Left hindlimb (tissue), 1 donor: ENCODE data around the gene IL17RB.
A peak's percentile ranks its signal among the peaks of the same experiment; 100 is the strongest.

Experiments used
- DNase-seq: peaks from one replicate; pipeline ENCODE4 v3.0.0-alpha.2; 2018

IL17RB gene

GRCh38 chr3:53865732-53866499 lies 19.5 kb downstream of the IL17RB start:
- no peak for DNase-seq

- no peak for DNase-seq
Measured at GRCh38 chr3:53880396-53881345, 34.3 kb downstream of the IL17RB start.

- DNase-seq, result peak; percentile 94
Measured at GRCh38 chr3:53881691-53882593, 35.6 kb downstream of the IL17RB start, which contains the start of gene ACTR8. Gene ACTR8 (minus strand): TSS chr3:53882152. CDS start chr3:53882101, 51 bp downstream.

DNA sequence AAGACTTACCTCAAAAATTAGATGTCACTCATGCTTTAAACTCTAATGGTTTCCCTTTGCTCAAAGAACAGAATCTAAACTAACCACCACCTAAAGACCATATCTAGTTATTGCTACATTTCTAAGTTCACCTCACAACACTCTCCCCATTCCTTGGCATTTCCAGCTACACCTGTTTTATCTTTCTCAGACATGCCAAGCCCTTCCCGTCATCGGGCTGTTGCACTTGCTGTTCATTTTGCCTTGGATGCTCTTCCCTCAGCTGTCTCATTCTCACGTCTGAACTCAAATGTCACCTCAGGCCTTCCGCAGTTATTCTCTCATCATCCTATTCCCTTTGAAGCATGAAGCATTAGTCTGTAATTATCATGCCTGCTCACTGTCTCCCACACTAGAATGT lies 36.6 kb downstream of the IL17RB start:
- no peak for DNase-seq

DNA sequence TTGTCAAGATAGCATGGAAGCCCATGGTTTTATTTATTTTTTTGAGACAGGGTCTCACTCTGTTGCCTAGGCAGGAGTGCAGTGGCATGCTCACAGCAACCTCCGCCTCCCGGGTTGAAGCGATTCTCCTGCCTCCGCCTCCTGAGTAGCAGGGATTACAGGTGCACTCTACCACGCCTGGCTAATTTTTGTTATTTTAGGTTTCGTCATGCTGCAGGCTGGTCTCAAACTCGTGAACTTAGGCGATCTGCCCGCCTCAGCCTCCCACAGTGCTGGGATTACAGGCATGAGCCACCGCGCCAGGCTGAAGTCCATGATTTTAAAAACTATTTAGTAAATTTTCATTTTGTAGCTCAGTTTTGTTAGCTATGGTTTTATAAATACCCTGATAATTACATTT lies 38.3 kb downstream of the IL17RB start:
- no peak for DNase-seq

DNA sequence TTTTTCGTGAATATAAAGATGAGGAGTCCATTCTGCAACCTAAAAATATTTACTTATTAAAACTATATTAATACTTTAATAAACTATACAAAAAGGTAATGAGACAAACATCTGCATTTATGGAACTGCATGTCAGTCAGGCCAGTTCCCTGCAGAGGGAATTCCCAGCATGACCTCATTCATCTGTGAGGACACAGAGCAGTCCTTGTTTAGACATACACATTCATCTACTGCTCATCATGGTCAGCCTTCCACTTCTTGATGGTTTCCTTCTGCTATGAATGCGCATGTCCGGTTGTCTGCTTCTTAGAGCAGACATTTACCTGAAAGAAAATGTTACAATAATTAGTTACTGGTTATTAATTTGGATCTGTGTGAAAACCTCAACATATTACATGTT lies 38.9 kb downstream of the IL17RB start:
- DNase-seq, result no peak

GRCh38 chr3:53887446-53887845 lies 41.1 kb downstream of the IL17RB start:
- DNase-seq, result no peak

DNA sequence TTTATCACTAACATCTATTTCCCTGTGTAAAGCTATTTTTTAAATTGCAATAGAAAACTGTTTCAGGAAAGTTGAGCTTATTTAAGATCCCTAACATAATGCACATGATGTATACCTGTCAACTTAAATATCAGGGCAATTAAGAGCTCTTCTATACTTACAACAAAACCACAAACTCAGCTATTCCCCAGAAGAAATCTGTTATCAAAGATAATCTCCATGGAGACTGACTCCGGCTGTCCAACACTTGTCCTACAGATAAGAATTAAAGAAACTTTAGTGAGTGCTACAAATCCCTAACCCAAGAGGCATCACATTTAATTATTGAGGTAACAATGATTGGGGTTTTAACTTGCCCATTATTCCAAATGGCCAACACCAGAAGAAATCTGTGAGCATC lies 41.9 kb downstream of the IL17RB start:
- DNase-seq, result no peak

GRCh38 chr3:53890726-53891475 lies 44.5 kb downstream of the IL17RB start:
- peak; percentile 30 for DNase-seq

DNA sequence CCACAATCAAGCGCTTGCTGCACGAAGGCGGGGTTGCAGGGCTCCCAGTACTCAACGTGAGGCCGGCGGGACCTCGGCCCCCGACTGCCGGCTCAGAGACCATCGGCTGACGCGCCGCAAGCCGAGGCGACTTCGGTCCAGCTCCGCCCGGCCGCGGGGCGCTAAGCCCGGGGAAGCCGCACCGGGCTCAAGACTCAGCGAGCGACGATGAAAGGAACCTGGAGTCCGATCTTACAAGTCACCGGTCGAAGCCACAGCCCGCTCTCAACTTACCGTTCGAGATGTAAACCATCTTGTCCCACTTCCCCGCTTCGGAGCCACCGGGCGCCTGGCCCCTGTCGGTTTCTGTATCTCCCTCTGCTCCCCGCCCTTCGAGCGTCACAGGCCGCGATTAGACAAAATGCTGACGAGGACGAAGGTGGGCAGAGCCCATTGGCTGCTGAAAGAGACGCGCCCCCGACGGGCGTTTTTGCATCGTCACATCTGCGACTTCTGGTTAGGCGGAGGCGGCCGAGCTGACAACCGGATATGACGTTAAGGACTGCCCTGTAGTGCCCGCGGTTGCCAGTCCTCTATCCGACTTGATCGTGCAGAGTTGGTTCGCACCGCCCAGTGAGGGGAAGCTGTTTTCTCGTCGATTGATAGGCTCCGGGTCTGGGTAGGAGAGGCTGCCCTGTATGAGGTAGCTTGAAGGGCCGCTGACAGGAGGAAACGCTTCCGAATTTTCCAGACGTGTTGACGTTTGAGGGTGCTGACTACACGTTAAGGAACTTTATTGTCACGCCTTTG lies 45.3 kb downstream of the IL17RB start, which contains the start of gene SELENOK:
Gene SELENOK (minus strand): TSS at position 363 of the 789 bp plus-strand sequence.
- DNase-seq, result peak; percentile 99

DNA sequence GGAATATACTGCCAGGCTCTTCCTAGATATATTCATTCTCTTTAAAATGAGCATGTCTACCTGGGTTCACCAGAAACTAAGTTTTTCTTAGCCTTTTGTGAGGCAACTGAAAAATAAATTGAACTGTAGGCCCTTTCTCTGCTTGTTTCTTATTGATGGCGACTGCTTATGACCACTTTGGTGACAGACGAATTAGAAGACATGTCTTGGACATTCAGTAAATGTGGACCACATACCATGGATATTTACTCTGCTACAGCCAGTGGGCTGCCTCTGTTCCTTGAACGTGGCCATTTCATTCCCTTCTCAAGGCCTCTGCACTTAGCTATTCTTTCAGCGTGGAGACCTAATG lies 45.9 kb downstream of the IL17RB start:
- no peak for DNase-seq

DNA sequence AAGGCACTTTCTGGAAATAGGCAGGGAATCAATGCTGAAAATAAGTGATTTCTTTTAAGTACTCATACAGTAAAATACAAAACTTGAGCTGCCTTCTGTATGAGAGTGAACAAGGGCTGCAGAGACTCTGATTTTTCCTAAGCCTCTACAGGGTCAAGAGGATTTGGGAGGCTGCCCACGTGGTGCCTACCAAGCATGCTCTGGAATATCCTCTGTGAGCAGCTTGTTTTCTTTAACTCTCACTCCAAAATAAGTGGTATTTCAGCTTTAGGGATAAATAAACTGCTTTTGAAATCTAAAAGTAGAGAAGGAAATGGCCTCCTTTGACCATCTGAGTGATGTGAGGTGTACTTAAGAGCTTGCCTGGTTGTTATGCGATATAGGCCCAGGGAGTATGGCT lies 53.4 kb downstream of the IL17RB start:
- DNase-seq, result no peak

DNA sequence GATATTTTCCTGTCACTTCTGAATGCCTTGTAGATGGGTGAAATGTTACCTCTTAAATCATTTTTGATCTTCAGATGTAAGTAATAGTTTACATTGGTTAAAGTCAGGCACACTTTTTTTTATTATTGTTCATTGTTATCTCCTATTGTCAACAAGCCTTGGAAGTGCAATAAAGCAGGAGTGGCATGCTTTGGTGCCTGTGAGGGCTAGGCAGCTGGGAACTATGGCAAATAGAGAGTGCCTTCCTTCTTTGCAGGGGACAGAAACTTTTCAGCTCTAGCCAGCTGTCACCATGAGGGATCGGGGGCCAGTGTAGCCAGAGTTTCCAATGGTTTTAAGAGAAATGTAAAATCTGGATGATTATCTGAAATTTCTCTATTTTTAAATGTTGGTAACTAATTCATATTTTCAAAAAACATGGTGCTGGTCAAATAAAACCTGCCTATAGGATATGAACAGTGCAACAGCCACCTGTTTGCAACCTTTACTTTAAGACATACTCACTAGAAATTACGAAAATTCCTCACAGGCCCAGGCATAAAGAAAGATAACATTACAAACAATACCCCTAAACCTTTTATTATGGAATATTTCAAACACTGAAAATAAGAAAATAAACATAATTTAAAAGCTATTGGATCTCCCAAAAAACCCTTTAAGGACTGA lies 54.4 kb downstream of the IL17RB start:
- DNase-seq, result no peak

- DNase-seq, result no peak
Measured at GRCh38 chr3:53902067-53902466, 55.7 kb downstream of the IL17RB start.

DNA sequence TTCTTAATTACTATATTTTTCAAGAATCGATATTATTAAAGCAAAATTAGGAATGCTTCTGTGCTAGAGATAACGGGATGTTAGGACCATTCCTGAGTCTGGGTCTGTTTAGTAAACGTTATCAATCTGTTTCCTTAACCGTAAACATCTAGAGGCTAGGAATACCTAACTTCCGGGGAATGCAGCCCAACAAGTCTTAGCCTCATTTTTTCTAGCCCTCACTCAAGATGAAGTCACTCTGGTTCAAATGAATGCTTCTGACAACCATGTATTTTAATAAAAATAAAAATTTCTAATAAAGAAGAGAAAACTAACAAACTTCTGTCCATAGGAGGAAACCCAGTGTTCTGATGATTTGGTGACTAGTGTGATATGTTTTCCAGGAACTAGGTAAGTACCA lies 56.3 kb downstream of the IL17RB start:
- DNase-seq, result no peak

GRCh38 chr3:53913401-53913800 lies 67.0 kb downstream of the IL17RB start:
- no peak for DNase-seq
